ENCODE data around the gene FCN3. TPM values are rescaled to one million over a fixed set of nuclear protein-coding genes. Genes with fewer than 3 reads are reported as not detected.

Gene FCN3
- total and polyA plus RNA-seq, 10 of the 15 experiments (the other 5 are each of a cell fraction or from before 2014, with no cell fraction given): 0.28 TPM; not detected in 9

DNA sequence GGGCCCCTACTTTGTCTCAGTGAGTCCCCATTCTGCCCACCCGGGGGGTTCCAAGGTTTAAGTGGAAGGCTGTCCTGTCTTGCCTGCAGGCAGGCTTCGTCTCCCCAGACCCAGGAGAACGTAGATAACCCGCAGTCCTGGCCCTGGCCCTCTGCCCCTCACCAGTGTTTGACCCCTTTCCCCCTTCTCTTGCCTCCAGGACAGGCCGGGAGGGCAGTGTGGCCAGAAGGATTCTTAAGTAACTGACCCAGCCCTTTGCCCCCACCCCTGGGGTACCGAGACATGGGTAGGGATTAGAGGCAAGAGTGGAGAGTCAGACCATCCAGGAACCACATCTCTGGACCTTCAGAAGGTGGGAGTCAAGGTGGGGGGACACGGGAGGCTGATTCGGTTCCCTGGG lies 43.8 kb downstream of the FCN3 start:
- Histone ChIP-seq H3K4me2 (ENCODE audit: control insufficient read depth, insufficient read depth) (no peak overlapping the region), H4K20me1 (ENCODE audit: control insufficient read depth, insufficient read depth) (no peaks in the 10 kb centered on the region; the same call in 1 of the 2 replicates), H3K4me3 (no peak overlapping the region), H3K79me2 (ENCODE audit: control insufficient read depth, insufficient read depth, low read length) (peaks cover 19% of the 10 kb centered on the region), H3K27me3 (replicated peaks in 1 of 2; ENCODE audit: control insufficient read depth in 2 of 2, insufficient read depth in 2 of 2, low read length in 1 of 2) (no peaks in the 10 kb centered on the region), H3K9me3 (replicated peaks; ENCODE audit: control insufficient read depth, insufficient read depth, low read length) (no peaks in the 10 kb centered on the region), H3K36me3 (ENCODE audit: control insufficient read depth in 2 of 2, insufficient read depth in 2 of 2, low read length in 1 of 2) (peaks cover 18 to 24% of the 10 kb centered on the region in 2 experiments), H3K4me1 (ENCODE audit: control insufficient read depth, insufficient read depth, low read length) (no peaks in the 10 kb centered on the region), H3K9ac (ENCODE audit: control insufficient read depth, insufficient read depth, low read length) (no peak overlapping the region), H3K27ac (ENCODE audit: control insufficient read depth, insufficient read depth) (no peak overlapping the region), H2AFZ (ENCODE audit: control insufficient read depth, low read depth, low read length) (no peak overlapping the region)
- no peak for FAIRE-seq
- RAD21 ChIA-PET (ENCODE audit: unreplicated experiment): no interaction called here
- BruUV-seq (replicated peaks): no TSS peak
- CTCF ChIA-PET: interaction anchor here (0.7 to 4.4 kb wide), 3 partner anchors 27 to 274 kb away, joined by 3 to 77 read pairs (median 3); no protein-coding TSS in a partner anchor
- SMC1A ChIA-PET (ENCODE audit: uncharacterized antibody, unreplicated experiment): no interaction called here
- no peak for TF ChIP-seq CBX5 (IDR thresholded peaks at IDR 0.05; ENCODE audit: low read depth)
- TF ChIP-seq, protein P1, sequence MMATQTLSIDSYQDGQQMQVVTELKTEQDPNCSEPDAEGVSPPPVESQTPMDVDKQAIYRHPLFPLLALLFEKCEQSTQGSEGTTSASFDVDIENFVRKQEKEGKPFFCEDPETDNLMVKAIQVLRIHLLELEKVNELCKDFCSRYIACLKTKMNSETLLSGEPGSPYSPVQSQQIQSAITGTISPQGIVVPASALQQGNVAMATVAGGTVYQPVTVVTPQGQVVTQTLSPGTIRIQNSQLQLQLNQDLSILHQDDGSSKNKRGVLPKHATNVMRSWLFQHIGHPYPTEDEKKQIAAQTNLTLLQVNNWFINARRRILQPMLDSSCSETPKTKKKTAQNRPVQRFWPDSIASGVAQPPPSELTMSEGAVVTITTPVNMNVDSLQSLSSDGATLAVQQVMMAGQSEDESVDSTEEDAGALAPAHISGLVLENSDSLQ (IDR thresholded peaks at IDR 0.05): no peak
- no peak for TF ChIP-seq NR2C1 (IDR thresholded peaks at IDR 0.05)
- no peak for TF ChIP-seq ZNF207 (IDR thresholded peaks at IDR 0.05; ENCODE audit: borderline replicate concordance)
- no peak for TF ChIP-seq ZBTB40 (IDR thresholded peaks at IDR 0.05; ENCODE audit: borderline replicate concordance)
- TF ChIP-seq POLR2AphosphoS2 (IDR thresholded peaks at IDR 0.05; ENCODE audit: low read depth, low read length): no peak
- no peak for TF ChIP-seq FOXK2 (IDR thresholded peaks at IDR 0.05)
- TF ChIP-seq BHLHE40 (IDR thresholded peaks at IDR 0.05; ENCODE audit: borderline replicate concordance in 1 of 2, low read depth in 2 of 2, low read length in 1 of 2): no peak
- TF ChIP-seq NR2C2 (IDR thresholded peaks at IDR 0.05; ENCODE audit: borderline replicate concordance, control insufficient read depth, insufficient read length, low read depth): no peak
- no peak for TF ChIP-seq KLF5 (IDR thresholded peaks at IDR 0.05; ENCODE audit: partially characterized antibody)
- WGBS (ENCODE audit: insufficient coverage, insufficient replicate concordance, low lambda C conversion rate, missing lambda C conversion rate): 95% methylated on average over 8 of the region's 8 CpGs
- in situ Hi-C loops (cut with MboI): no loop called here
- DNase-seq (ENCODE audit: low read depth, low spot score): no peak
- intact Hi-C loops (cut with micrococcal nuclease; ENCODE audit: unreplicated experiment): no loop called here
- POLR2A ChIA-PET: no interaction called here
- ATAC-seq: no peak

All from GM12878 (cell line).